ENCODE measurements around the gene TFRC. TPM values are rescaled to one million over a fixed set of nuclear protein-coding genes. Genes with fewer than 3 reads are reported as not detected.
"Not testable (repeated sequence)": the region's sequence is repeated elsewhere in the genome, so short reads cannot be mapped to it uniquely, and the experiment has no call there.

The TFRC gene
- total and polyA plus RNA-seq, 3 donors from 2014 or later, result 38.6 to 77.0 (median 72.1) TPM

DNA sequence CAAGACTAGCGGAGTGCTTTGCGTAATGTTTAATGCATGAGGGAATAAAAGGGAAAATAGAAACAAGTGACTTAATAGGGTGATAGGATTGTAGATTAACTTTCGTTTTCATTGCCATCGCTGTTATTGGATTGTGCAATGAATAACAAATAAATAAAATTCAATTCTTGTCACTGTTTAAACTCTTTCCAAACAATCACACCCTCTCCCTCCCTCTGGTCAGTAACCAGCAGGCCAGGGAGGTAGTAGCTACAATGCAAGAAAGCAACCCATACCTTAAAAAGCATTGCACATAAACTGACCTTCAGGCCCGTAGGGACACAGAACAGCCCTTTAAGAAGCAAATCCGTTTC lies 705 bp upstream of the TFRC start:
- Histone ChIP-seq H3K27me3 (no peaks in the 10 kb centered on the region), H3K4me3 (peak overlapping the region; percentile 86 to 96), H3K27ac (peak overlapping the region; percentile 95 to 96), H3K36me3 (ENCODE audit: low read depth, missing control alignments) (no peaks in the 10 kb centered on the region), H3K9me3 (no peaks in the 10 kb centered on the region), H3K4me1 (peaks cover 18% of the 10 kb centered on the region)
- DNase-seq, result no peak
- TF ChIP-seq POLR2A (IDR thresholded peaks at IDR 0.05), result no peak
- TF ChIP-seq, protein P1, sequence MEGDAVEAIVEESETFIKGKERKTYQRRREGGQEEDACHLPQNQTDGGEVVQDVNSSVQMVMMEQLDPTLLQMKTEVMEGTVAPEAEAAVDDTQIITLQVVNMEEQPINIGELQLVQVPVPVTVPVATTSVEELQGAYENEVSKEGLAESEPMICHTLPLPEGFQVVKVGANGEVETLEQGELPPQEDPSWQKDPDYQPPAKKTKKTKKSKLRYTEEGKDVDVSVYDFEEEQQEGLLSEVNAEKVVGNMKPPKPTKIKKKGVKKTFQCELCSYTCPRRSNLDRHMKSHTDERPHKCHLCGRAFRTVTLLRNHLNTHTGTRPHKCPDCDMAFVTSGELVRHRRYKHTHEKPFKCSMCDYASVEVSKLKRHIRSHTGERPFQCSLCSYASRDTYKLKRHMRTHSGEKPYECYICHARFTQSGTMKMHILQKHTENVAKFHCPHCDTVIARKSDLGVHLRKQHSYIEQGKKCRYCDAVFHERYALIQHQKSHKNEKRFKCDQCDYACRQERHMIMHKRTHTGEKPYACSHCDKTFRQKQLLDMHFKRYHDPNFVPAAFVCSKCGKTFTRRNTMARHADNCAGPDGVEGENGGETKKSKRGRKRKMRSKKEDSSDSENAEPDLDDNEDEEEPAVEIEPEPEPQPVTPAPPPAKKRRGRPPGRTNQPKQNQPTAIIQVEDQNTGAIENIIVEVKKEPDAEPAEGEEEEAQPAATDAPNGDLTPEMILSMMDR (IDR thresholded peaks at IDR 0.05), result no peak
- intact Hi-C loops (cut with DNase I; ENCODE audit: low total_unique reads), result no loop called here
- WGBS, 2 donors, result 45 to 52% methylated on average over 6 of the region's 6 CpGs

DNA sequence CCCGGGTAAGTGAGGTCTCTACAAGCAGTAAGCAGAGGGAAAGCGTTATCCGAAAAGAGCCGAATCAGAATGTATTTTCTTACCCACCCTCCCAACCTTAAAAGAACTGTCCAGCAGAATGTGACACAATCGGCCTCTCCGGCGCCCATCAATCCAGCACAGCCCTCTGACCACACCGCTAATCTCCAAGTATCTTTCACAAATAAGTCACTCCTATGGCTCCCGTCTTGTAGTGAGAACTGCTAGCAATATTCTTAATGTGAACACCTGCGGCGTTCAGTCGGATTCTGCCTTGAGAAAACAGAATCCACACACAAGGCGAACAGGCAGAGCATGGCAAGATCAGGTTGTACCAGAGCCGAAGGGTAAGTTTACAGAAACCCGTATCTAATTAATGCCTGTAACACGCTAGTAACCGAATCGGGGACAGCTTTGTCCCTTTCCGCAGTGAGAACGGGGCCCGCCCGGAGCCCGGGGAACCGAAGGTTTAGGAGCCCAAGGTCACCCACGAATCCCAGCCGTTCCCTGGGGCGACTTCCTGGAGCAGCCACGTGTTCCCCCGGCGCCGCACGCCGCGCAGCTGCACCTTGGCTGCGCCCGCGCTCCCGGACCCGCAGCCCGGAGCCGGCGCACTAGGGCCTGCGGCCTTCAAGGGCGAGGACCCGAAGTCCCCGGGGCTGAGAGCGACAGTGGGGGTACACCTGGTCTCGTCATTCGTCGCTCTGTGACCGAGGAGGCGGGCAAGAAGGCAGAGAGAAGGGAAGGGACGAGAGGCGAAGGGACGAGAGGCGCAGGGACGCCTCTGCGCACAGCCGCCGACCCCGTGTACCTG lies 672 bp downstream of the TFRC start:
- WGBS, 2 donors, result 0 to 1% methylated on average over 16 to 61 of the region's 61 CpGs
- TF ChIP-seq, protein P1 (IDR thresholded peaks at IDR 0.05), result no peak
- no peak for TF ChIP-seq POLR2A (IDR thresholded peaks at IDR 0.05)

DNA sequence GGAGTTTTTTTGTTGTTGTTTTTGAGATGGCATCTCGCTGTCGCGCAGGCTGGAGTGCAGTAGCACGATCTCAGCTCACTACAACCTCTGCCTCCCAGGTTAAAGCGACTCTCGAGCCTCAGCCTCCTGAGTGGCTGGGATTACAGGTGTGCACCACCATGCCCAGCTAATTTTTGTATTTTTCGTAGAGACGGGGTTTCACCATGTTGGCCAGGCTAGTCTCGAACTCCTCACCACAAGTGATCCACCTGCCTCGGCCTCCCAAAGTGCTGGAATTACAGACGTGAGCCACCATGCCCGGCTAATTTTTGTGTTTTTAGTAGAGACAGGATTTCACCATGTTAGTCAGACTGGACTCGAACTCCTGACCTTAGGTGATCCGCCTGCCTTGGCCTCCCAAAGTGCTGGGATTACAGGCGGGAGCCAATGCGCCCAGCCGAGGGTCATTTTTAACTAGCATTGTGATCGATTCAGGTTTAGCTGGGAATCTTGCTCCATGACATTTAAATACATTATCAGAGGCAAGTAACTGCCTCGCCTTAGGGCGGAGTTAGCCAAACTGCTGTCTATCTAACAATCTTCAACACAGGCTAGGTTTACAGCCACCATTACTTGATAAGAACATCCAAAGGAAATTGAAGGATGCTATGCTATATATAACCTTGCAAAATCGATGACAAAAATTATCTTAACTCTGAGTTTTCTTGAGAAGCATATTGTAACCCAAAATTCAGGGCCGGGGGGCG lies 1.6 kb downstream of the TFRC start:
- intact Hi-C loops (cut with DNase I; ENCODE audit: low total_unique reads); DNase-seq; H3K27me3 ChIP-seq; H3K36me3 ChIP-seq (ENCODE audit: low read depth, missing control alignments); H3K9me3 ChIP-seq: not testable (repeated sequence)
- Histone ChIP-seq H3K27ac (peak overlapping the region in 1 of 2 donors; percentile 96), H3K4me3 (peak overlapping the region; percentile 86 to 96), H3K4me1 (peaks cover 18% of the 10 kb centered on the region)
- whole genome bisulfite sequencing, 2 donors, result 51 to 53% methylated on average over 23 of the region's 23 CpGs

More for the DNA sequence above, 672 bp downstream of the TFRC start:
- peak; percentile 74 for DNase-seq
- no peaks in the 10 kb centered on the region for H3K36me3 ChIP-seq (ENCODE audit: low read depth, missing control alignments)
- intact Hi-C loops (cut with DNase I; ENCODE audit: low total_unique reads), result no loop called here
- peaks cover 18% of the 10 kb centered on the region for H3K4me1 ChIP-seq
- peak overlapping the region; percentile 86 to 96 for H3K4me3 ChIP-seq
- H3K9me3 ChIP-seq, result no peaks in the 10 kb centered on the region
- H3K27ac ChIP-seq, result peak overlapping the region; percentile 95 to 96
- no peaks in the 10 kb centered on the region for H3K27me3 ChIP-seq

DNA sequence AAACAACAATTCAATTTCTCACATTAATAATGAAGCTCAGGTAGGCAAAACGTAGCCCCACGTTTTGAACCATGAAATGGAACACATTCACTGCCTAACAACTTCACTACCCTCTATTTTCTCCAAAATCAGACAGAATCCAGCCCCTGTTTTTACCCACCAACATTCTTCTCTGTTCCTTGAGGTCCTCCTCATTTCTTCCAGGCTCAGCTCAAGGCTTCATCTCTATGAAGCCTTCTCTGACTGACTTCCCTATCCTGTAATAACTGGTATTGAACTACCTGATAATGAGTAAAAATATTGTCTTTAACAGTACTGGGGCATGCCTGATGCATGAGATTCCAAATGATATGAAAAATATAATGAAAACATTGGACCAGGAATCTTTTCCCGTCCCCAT lies 2.2 kb downstream of the TFRC start:
- H3K9me3 ChIP-seq, result no peaks in the 10 kb centered on the region
- TF ChIP-seq POLR2A (IDR thresholded peaks at IDR 0.05), result no peak
- TF ChIP-seq, protein P1 (IDR thresholded peaks at IDR 0.05), result no peak
- DNase-seq, result no peak
- H3K27ac ChIP-seq, result no peak overlapping the region
- WGBS, 2 donors, result 47 to 63% methylated on average over 3 of the region's 3 CpGs
- intact Hi-C loops (cut with DNase I; ENCODE audit: low total_unique reads), result loop anchor here (5.0 kb wide), 1 partner anchor 118 kb away; no protein-coding TSS in a partner anchor
- peaks cover 18% of the 10 kb centered on the region for H3K4me1 ChIP-seq
- H3K36me3 ChIP-seq (ENCODE audit: low read depth, missing control alignments), result no peaks in the 10 kb centered on the region
- H3K4me3 ChIP-seq, result no peak overlapping the region
- H3K27me3 ChIP-seq, result no peaks in the 10 kb centered on the region

DNA sequence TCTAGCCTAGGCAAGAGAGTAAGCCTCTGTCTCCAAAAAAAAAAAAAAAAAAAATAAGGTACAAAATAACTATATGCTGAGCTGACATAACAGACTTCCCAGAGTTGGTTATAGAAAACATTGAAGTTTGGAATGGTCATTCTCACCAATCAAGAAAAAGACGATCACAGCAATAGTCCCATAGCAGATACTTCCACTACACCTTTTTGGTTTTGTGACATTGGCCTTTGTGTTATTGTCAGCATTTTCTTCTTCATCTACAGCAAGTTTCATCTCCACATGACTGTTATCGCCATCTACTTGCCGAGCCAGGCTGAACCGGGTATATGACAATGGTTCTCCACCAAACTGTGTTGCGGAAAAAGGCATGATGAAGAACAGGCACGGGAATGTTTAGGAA lies 6.9 kb downstream of the TFRC start:
- Histone ChIP-seq H3K9me3 (no peaks in the 10 kb centered on the region), H3K36me3 (ENCODE audit: low read depth, missing control alignments) (no peaks in the 10 kb centered on the region), H3K4me1 (peaks cover 9% of the 10 kb centered on the region), H3K27me3 (no peaks in the 10 kb centered on the region), H3K4me3 (no peak overlapping the region), H3K27ac (no peak overlapping the region)
- WGBS, 2 donors, result 84 to 89% methylated on average over 6 of the region's 6 CpGs
- intact Hi-C loops (cut with DNase I; ENCODE audit: low total_unique reads), result loop anchor here (5.0 kb wide), 1 partner anchor 122 kb away; no protein-coding TSS in a partner anchor
- TF ChIP-seq, protein P1 (IDR thresholded peaks at IDR 0.05), result no peak
- TF ChIP-seq POLR2A (IDR thresholded peaks at IDR 0.05), result no peak
- no peak for DNase-seq
